HG03439 (cell line): ENCODE data around the gene MAST4.

Experiments
- ATAC-seq: cut with Tn5 transposase; IDR thresholded peaks from one replicate; pipeline ENCODE4 v1.9.1; 2021; ENCODE audit warnings: mild to moderate bottlenecking, moderate library complexity; ENCODE audit not compliant: unreplicated experiment

Gene MAST4

GRCh38 chr5:66603164-66603563 is 7.0 kb downstream of the MAST4 start:
- ATAC-seq, result no peak

GRCh38 chr5:66603881-66604280 is 7.7 kb downstream of the MAST4 start:
- ATAC-seq, result no peak

- no peak for ATAC-seq
These were observed 10.5 kb downstream of the MAST4 start for GRCh38 chr5:66606713-66607112.

- ATAC-seq, result no peak
These were observed 12.3 kb downstream of the MAST4 start for GRCh38 chr5:66608501-66608900.

GRCh38 chr5:66609615-66610014 is 13.4 kb downstream of the MAST4 start:
- no peak for ATAC-seq

GRCh38 chr5:66612226-66612625 is 16.0 kb downstream of the MAST4 start:
- ATAC-seq, result no peak

GRCh38 chr5:66615136-66615535 is 18.9 kb downstream of the MAST4 start:
- no peak for ATAC-seq

- no peak for ATAC-seq
These were observed 19.7 kb downstream of the MAST4 start for GRCh38 chr5:66615894-66616293.

GRCh38 chr5:66616520-66617225 is 20.5 kb downstream of the MAST4 start:
- no peak for ATAC-seq

- no peak for ATAC-seq
These were observed 21.2 kb downstream of the MAST4 start for GRCh38 chr5:66617226-66617861.

GRCh38 chr5:66617991-66618768 is 22.0 kb downstream of the MAST4 start:
- ATAC-seq, result no peak

- ATAC-seq, result no peak
These were observed 24.5 kb downstream of the MAST4 start for GRCh38 chr5:66620711-66621110.

- ATAC-seq, result no peak
These were observed 25.0 kb downstream of the MAST4 start for GRCh38 chr5:66621146-66621545.

- ATAC-seq, result no peak
These were observed 25.5 kb downstream of the MAST4 start for GRCh38 chr5:66621736-66622135.

GRCh38 chr5:66628561-66628960 is 32.4 kb downstream of the MAST4 start:
- no peak for ATAC-seq

GRCh38 chr5:66629446-66629845 is 33.3 kb downstream of the MAST4 start:
- ATAC-seq, result no peak

- no peak for ATAC-seq
These were observed 37.6 kb downstream of the MAST4 start for GRCh38 chr5:66633754-66634153.

GRCh38 chr5:66634601-66635000 is 38.4 kb downstream of the MAST4 start:
- ATAC-seq, result no peak

- ATAC-seq, result no peak
These were observed 41.8 kb downstream of the MAST4 start for GRCh38 chr5:66637994-66638393.

GRCh38 chr5:66639037-66639436 is 42.8 kb downstream of the MAST4 start:
- no peak for ATAC-seq

GRCh38 chr5:66642538-66642937 is 46.3 kb downstream of the MAST4 start:
- no peak for ATAC-seq

GRCh38 chr5:66643387-66643786 is 47.2 kb downstream of the MAST4 start:
- ATAC-seq, result no peak
